Esophagus muscularis mucosa (tissue), 3 donors: ENCODE measurements around the gene SLC22A17.

Experiments used
- CTCF ChIP-seq, 3 experiments: fragments of 200-600 bp in 2 of 3; fragments of 450-650 bp in 1 of 3; sonication (generic) in 2 of 3; IDR thresholded peaks; one replicate each; pipeline ENCODE4 v1.5.1; 2017 to 2019; ENCODE audit warnings: antibody characterized with exemption in 3 of 3, mild to moderate bottlenecking in 2 of 3, moderate library complexity in 1 of 3
- POLR2A ChIP-seq: fragments of 450-650 bp; IDR thresholded peaks from one replicate; pipeline ENCODE4 v1.6.1; 2017; ENCODE audit warnings: antibody characterized with exemption, moderate library complexity, mild to moderate bottlenecking, low read depth
- POLR2AphosphoS5 ChIP-seq, 2 donors: sonication (generic); formaldehyde crosslinking; IDR thresholded peaks; one replicate each; pipeline ENCODE4 v1.6.1; 2017; ENCODE audit warnings: antibody characterized with exemption in 2 of 2

- TF ChIP-seq CTCF (IDR thresholded peaks at IDR 0.05) (no peak), POLR2A (peak; percentile 44), POLR2AphosphoS5 (IDR thresholded peaks at IDR 0.05) (peak; percentile 57 to 66)
Observed at GRCh38 chr14:23302290-23303225, 50.1 kb downstream of the SLC22A17 start, which contains the start of gene PPP1R3E.
